GM10847 (cell line): ENCODE results near the gene UFSP2.

Source experiments
- POLR2A ChIP-seq: IDR thresholded peaks from 2 replicates; pipeline ENCODE4 v1.6.1; 2011; ENCODE audit not compliant: insufficient read length; ENCODE audit errors: extremely low read depth

UFSP2 gene

DNA sequence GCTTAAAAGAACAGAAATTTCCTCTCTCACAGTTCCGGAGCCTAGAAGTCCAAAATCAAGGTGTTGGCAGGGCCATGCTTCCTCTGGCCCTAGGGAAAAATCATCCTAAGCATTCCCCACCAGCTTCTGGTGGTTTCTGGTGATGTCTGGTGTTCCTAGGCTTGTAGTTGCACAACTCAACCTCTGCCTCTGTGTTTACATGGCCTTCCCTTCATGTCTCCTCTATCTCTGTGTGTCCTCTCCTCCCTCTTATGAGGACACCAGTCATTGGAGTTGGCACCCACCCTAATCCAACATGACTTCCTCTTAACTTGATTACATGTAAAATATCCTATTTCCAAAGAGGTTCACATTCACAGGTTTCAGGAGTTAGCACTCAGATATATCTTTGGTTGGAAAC lies 45.4 kb downstream of the UFSP2 start:
- no peak for TF ChIP-seq POLR2A

GRCh38 chr4:185379326-185380295 lies 46.2 kb downstream of the UFSP2 start:
- no peak for TF ChIP-seq POLR2A

- TF ChIP-seq POLR2A = no peak
These were observed 47.5 kb downstream of the UFSP2 start for GRCh38 chr4:185378264-185378663.

- TF ChIP-seq POLR2A = no peak
These were observed 51.2 kb downstream of the UFSP2 start for GRCh38 chr4:185374573-185374972.

- no peak for TF ChIP-seq POLR2A
These were observed 51.7 kb downstream of the UFSP2 start for GRCh38 chr4:185374027-185374426.

DNA sequence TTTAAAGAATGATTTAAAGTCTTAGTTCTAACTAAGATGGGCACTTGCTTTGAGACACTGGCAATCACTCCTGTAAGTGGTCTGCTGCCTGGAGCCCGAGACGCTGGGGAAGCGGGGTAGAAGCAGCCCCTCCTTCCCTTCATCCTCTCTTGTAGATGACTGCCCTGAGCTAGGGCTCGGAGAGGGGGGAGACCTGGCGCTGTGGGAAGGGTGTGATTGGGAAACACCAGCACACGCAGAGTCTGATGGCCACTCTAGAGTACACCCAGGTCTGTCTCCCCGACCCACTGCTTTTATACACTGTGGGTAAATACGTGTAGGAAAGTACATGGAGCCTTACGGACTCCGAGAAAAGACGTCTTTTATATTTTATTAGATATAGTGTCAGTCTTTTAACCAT lies 54.1 kb downstream of the UFSP2 start:
- no peak for TF ChIP-seq POLR2A

DNA sequence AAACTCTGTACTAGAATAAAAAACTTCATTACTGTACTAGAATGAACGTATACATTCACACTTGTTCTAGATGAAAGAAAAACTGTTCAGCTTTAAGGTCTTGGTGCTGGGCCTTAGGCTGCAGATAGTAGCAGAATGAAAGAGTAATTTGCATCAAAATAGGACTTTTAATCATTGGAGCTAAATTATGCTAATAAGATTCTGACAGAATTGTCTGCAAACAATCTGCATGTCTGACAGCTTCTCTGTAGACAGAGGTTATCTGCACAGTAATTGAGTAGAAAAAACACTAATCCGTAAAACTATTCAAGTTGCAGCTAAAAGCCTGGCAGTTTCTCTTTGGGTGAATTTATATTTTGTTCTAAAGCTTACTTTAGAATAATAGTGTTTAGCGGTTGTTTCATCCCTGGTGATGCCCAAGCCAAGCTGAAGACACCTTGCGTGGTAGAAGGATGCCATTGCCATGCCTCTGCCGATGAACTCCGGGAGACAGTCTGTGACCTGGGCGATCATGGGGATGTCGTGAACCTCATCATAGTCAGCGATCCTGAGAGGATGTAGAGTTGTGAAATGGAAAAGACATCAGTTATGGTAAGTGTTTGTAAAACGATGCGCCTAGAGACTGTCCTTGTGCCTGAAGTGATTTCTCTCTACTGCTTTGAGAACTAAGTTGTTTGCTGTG lies 55.4 kb downstream of the UFSP2 start:
- no peak for TF ChIP-seq POLR2A

- no peak for TF ChIP-seq POLR2A
These were observed 56.0 kb downstream of the UFSP2 start for GRCh38 chr4:185369731-185370130.

- no peak for TF ChIP-seq POLR2A
These were observed 60.9 kb downstream of the UFSP2 start for GRCh38 chr4:185364886-185365285.

DNA sequence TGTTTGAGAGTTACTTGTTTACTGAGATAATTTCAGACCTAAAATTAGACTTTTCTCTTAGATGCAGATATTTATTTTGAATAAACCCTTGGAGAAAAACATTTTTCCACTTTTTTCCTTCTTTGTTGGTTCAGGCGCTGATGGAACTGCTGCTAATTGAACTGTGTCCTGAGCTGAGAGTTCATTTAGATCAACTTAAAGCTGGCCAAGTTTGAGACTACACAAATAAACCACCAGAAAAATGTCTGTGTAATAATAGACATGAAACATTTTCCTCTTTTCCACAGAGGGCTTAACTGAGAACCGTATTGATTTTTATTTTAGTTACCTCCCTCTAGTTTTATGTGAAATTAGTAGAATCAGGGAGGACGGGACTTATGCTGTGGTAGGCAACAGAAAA lies 62.5 kb downstream of the UFSP2 start:
- TF ChIP-seq POLR2A = no peak

DNA sequence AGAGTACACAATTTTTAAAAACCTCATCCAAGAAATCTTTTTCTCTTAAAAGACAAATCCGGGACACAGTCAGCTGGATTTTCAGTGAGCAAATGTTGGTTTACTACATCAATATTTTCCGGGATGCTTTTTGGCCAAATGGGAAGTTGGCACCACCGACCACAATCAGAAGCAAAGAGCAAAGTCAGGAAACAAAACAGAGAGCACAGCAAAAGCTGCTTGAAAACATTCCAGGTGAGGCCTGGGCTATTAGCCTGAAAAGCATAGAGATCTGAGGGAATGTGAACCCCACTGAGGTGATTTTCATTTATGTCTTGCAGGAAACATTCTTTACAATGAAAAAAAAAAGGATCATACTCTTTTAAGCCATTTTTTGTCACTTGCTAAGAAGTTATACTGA lies 63.9 kb downstream of the UFSP2 start:
- TF ChIP-seq POLR2A = no peak

DNA sequence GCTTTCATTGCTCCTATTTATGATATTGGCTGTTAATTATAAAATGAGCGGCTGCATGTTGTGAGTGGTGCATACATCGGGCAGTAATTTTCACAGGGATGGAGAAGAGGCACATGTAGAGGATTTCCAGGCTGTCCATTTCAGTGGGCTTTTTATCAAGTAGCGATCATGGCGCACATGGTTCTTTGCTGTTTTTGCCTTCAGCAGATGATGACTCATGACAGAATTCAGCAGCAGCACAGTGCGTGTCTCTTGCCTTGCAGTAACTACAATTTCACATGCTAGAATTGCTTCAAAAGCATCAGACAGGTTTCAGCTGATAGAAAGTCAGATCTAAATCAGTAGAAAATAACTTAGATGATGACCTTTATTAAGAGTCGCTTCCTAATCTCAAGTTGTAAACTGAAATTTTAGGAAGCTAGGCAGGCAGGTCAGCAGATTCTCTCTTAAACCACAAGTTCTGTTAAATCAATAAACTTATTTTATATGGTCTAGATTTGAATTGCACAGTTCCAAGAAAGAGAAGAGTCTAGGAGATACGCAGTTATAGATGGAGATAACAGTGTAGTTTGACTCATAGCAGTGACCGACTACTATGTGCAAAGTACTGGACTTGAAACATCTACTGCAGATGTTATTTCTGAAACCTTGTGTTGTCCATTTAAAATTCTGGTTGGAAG lies 65.9 kb downstream of the UFSP2 start:
- TF ChIP-seq POLR2A = no peak

- TF ChIP-seq POLR2A = no peak
These were observed 66.8 kb downstream of the UFSP2 start for GRCh38 chr4:185358959-185359358.

DNA sequence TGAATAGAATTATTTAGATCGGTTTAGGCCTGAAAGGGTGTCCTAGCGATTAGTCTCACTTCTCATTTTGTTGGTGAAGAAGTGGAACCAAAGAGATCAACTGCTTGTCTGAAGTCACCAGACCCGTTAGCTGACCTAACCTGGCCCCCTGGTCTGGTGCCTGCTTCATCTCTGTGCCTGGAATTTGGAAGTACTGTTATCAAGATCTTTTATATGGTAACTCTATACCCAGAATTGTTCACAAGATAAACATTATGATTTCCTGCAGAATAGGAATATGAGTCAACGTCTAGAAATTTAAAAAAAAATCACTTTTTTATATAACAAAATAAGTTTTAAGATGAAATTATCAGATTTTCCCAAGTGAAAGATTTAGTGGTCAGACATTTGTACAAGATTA lies 67.2 kb downstream of the UFSP2 start:
- no peak for TF ChIP-seq POLR2A

GRCh38 chr4:185357733-185358440 lies 67.9 kb downstream of the UFSP2 start:
- TF ChIP-seq POLR2A = no peak

DNA sequence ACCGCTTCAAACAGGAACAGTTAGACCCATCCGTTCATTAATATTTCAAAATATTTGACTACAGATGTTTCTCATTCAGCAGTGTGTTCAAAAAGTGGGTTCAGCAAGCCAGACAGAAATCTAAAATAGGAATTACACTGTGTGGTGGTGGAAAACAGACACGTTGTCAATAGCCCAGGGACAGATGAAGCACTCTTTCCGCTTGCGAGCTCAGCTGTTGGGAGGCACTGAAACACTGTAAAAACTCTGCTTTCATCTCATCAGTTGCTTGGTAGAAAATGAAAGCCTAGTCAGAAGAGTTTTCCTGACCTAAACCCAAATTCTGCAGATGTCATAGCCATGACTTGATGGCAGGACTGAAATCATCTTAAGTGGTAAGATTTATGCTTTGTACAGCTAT lies 68.6 kb downstream of the UFSP2 start:
- no peak for TF ChIP-seq POLR2A

GRCh38 chr4:185352741-185353140 lies 73.0 kb downstream of the UFSP2 start:
- TF ChIP-seq POLR2A = no peak
